ENCODE measurements around the gene FOXO1.

The FOXO1 gene

GRCh38 chr13:40660692-40661091 lies 5.7 kb downstream of the FOXO1 start:
- no peak for DNase-seq (ENCODE audit: extremely low read depth, low read depth)
- H3K4me3 ChIP-seq (replicated peaks; ENCODE audit: low read depth, low read length): no peak overlapping the region
- TF ChIP-seq, protein P1, sequence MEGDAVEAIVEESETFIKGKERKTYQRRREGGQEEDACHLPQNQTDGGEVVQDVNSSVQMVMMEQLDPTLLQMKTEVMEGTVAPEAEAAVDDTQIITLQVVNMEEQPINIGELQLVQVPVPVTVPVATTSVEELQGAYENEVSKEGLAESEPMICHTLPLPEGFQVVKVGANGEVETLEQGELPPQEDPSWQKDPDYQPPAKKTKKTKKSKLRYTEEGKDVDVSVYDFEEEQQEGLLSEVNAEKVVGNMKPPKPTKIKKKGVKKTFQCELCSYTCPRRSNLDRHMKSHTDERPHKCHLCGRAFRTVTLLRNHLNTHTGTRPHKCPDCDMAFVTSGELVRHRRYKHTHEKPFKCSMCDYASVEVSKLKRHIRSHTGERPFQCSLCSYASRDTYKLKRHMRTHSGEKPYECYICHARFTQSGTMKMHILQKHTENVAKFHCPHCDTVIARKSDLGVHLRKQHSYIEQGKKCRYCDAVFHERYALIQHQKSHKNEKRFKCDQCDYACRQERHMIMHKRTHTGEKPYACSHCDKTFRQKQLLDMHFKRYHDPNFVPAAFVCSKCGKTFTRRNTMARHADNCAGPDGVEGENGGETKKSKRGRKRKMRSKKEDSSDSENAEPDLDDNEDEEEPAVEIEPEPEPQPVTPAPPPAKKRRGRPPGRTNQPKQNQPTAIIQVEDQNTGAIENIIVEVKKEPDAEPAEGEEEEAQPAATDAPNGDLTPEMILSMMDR (IDR thresholded peaks at IDR 0.05; ENCODE audit: low read depth, low read length, missing control alignments): no peak

- TF ChIP-seq, protein P1 (IDR thresholded peaks at IDR 0.05; ENCODE audit: low read depth, low read length, missing control alignments): no peak
- no peak for DNase-seq (ENCODE audit: extremely low read depth, low read depth)
- H3K4me3 ChIP-seq (replicated peaks; ENCODE audit: low read depth, low read length): no peak overlapping the region
Observed at GRCh38 chr13:40660141-40660664, 6.2 kb downstream of the FOXO1 start.

GRCh38 chr13:40657951-40658350 lies 8.5 kb downstream of the FOXO1 start:
- no peak for DNase-seq (ENCODE audit: extremely low read depth, low read depth)
- no peak overlapping the region for H3K4me3 ChIP-seq (replicated peaks; ENCODE audit: low read depth, low read length)
- TF ChIP-seq, protein P1 (IDR thresholded peaks at IDR 0.05; ENCODE audit: low read depth, low read length, missing control alignments): no peak

DNA sequence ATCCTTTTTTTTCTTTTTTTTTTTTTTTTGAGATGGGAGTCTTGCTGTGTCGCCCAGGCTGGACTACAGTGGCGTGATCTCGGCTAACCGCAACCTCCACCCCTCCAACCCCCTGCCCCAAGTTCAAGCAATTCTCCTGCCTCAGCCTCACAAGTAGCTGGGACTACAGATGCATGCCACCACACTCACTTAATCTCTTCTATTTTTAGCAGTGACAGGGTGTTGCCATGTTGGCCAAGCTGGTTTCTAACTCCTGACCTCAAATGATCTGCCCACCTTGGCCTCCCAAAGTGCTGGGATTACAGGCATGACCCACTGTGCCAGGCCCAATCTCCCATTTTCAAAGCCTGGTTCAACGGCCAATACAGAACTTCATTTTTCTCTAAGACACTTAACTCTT lies 9.1 kb downstream of the FOXO1 start:
- TF ChIP-seq, protein P1 (IDR thresholded peaks at IDR 0.05; ENCODE audit: low read depth, low read length, missing control alignments): no peak
- no peak overlapping the region for H3K4me3 ChIP-seq (replicated peaks; ENCODE audit: low read depth, low read length)
- no peak for DNase-seq (ENCODE audit: extremely low read depth, low read depth)

DNA sequence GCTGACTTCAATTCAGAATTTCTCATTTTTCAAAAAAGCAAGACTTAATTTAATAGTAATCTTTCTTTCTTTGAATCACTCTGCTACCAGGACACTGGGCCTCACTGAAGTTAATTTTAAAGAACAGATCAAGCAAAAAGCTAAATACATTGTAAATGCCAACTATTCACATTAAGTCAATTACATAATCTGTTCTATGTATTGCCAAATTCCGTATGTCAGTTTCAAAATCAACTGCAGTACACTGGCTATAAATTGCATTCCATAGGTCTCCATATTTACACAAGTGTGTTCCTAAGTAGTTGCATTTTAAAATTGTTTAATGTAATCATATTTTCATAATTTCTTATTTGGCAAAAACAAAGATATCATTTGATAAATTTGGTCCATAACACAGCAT lies 10.1 kb downstream of the FOXO1 start:
- H3K4me3 ChIP-seq (replicated peaks; ENCODE audit: low read depth, low read length): no peak overlapping the region
- TF ChIP-seq, protein P1 (IDR thresholded peaks at IDR 0.05; ENCODE audit: low read depth, low read length, missing control alignments): no peak
- no peak for DNase-seq (ENCODE audit: extremely low read depth, low read depth)

- TF ChIP-seq, protein P1 (IDR thresholded peaks at IDR 0.05; ENCODE audit: low read depth, low read length, missing control alignments): no peak
- DNase-seq (ENCODE audit: extremely low read depth, low read depth): no peak
- H3K4me3 ChIP-seq (replicated peaks; ENCODE audit: low read depth, low read length): no peak overlapping the region
Observed at GRCh38 chr13:40653527-40654318, 12.7 kb downstream of the FOXO1 start.

All from HFF-Myc (cell line).